ENCODE results near the gene DLG5.
A peak's percentile ranks its signal among the peaks of the same experiment; 100 is the strongest.

DLG5 gene

DNA sequence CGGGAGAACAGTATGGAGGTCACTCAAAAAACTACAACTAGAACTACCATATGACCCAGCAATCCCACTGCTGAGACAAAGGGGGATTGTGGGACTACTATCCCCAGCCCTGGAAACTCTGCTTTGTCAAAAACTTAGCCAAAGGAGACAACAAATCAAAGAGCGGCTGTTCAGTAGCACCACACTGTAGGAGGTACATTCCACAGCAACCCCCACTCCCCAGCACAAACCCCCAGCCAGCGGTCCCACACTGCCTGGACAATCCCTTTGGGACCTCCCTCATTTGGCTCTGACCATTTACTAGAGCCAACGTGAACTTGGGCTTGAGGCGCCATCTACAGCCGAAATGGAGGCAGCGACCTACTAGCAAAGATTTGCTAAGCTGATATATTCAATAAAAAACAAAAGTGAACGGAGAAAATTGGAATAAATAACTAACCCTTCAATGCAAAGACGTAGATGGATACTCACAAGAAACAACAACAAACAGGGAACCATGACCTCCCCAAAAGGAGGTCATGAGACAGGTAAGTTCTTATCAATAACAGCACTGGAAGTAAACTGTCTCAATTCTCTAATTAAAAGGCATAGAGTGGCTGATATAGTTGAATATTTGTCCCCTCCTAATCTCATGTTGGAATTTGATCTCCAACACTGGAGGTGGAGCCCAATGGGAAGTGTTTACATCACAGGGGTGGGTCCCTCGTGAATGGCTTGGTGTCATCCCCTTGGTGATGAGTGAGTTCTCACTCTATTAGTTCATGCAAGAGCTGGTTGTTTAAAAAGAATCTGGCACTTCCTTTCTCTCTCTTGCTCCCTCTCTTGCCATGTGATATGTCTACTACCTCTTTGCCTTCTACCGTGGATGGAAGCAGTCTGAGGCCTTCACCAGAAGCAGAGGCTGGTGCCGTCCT is 170.0 kb downstream of the DLG5 start:
- peak; percentile 82 for DNase-seq

GRCh38 chr10:77746047-77746707 is 180.4 kb downstream of the DLG5 start:
- DNase-seq, result peak; percentile 44

GRCh38 chr10:77744245-77744644 is 182.3 kb downstream of the DLG5 start:
- no peak for DNase-seq

- no peak for DNase-seq
These were observed 184.4 kb downstream of the DLG5 start for GRCh38 chr10:77742172-77742571.

DNA sequence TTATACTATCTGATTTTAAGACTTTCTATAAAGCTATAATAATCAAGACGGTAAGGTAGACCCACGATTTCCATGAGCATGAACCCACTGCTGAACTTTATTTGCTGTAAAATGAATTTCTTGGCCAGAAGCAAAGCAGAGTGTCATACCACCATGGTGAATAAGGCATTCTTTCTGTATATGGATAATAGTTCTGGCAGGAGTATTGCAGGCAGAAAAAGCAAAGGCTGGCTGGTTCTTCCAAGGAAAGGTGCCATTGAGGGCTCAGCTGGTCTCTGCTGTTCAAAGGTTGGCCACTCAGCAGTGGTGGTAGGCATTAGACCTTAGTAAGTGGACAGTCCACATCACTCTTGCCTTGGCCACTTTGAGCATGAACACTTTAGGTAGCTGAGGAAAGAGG is 184.8 kb downstream of the DLG5 start:
- DNase-seq, result peak; percentile 34

Data from HCEC 1CT (cell line).